ENCODE data around the gene ERP44.

The ERP44 gene

GRCh38 chr9:100106616-100107015 lies 7.8 kb upstream of the ERP44 start:
- H3K27me3 ChIP-seq (ENCODE audit: low read length) = no peaks in the 10 kb centered on the region
- H3K9ac ChIP-seq (ENCODE audit: low read length) = no peak overlapping the region
- peaks cover 5% of the 10 kb centered on the region; the same call in 1 of the 2 replicates for H3K79me2 ChIP-seq (ENCODE audit: insufficient read depth, low read length)
- no peak overlapping the region for H3K4me2 ChIP-seq (ENCODE audit: low read depth, low read length, poor library complexity, severe bottlenecking)
- H3K9me2 ChIP-seq (replicated peaks; ENCODE audit: insufficient read depth, low read length) = no peaks in the 10 kb centered on the region
- no peaks in the 10 kb centered on the region for H3K9me3 ChIP-seq (ENCODE audit: insufficient read depth, low read length)
- no peak overlapping the region for H3K27ac ChIP-seq (ENCODE audit: low read depth, low read length)
- no peak overlapping the region for H3K4me3 ChIP-seq (ENCODE audit: insufficient read depth, low read length, poor library complexity, severe bottlenecking)
- TF ChIP-seq EZH2phosphoT487 (conservative IDR thresholded peaks at IDR 0.05; ENCODE audit: low read length) = no peak
- TF ChIP-seq, protein P1, sequence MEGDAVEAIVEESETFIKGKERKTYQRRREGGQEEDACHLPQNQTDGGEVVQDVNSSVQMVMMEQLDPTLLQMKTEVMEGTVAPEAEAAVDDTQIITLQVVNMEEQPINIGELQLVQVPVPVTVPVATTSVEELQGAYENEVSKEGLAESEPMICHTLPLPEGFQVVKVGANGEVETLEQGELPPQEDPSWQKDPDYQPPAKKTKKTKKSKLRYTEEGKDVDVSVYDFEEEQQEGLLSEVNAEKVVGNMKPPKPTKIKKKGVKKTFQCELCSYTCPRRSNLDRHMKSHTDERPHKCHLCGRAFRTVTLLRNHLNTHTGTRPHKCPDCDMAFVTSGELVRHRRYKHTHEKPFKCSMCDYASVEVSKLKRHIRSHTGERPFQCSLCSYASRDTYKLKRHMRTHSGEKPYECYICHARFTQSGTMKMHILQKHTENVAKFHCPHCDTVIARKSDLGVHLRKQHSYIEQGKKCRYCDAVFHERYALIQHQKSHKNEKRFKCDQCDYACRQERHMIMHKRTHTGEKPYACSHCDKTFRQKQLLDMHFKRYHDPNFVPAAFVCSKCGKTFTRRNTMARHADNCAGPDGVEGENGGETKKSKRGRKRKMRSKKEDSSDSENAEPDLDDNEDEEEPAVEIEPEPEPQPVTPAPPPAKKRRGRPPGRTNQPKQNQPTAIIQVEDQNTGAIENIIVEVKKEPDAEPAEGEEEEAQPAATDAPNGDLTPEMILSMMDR (IDR thresholded peaks at IDR 0.05; ENCODE audit: insufficient read depth, low read length, poor library complexity, severe bottlenecking) = no peak
- no peaks in the 10 kb centered on the region for H4K20me1 ChIP-seq (ENCODE audit: low read depth, low read length)
- H3K36me3 ChIP-seq (ENCODE audit: low read length) = peaks cover 44% of the 10 kb centered on the region; the same call in 1 of the 2 replicates
- H3F3A ChIP-seq (ENCODE audit: insufficient read depth) = no peaks in the 10 kb centered on the region
- no peak overlapping the region for H2AFZ ChIP-seq (ENCODE audit: low read depth, low read length, severe bottlenecking)

GRCh38 chr9:100105861-100106260 lies 7.1 kb upstream of the ERP44 start:
- no peaks in the 10 kb centered on the region for H3K9me2 ChIP-seq (replicated peaks; ENCODE audit: insufficient read depth, low read length)
- H4K20me1 ChIP-seq (ENCODE audit: low read depth, low read length) = no peaks in the 10 kb centered on the region
- H3K79me2 ChIP-seq (ENCODE audit: insufficient read depth, low read length) = peaks cover 12% of the 10 kb centered on the region; the same call in 1 of the 2 replicates
- no peak overlapping the region for H3K27ac ChIP-seq (ENCODE audit: low read depth, low read length)
- no peaks in the 10 kb centered on the region for H3K27me3 ChIP-seq (ENCODE audit: low read length)
- no peaks in the 10 kb centered on the region for H3K9me3 ChIP-seq (ENCODE audit: insufficient read depth, low read length)
- H3K4me3 ChIP-seq (ENCODE audit: insufficient read depth, low read length, poor library complexity, severe bottlenecking) = no peak overlapping the region
- no peak overlapping the region for H3K9ac ChIP-seq (ENCODE audit: low read length)
- no peak overlapping the region for H2AFZ ChIP-seq (ENCODE audit: low read depth, low read length, severe bottlenecking)
- H3K4me2 ChIP-seq (ENCODE audit: low read depth, low read length, poor library complexity, severe bottlenecking) = no peak overlapping the region
- TF ChIP-seq, protein P1 (IDR thresholded peaks at IDR 0.05; ENCODE audit: insufficient read depth, low read length, poor library complexity, severe bottlenecking) = no peak
- no peak for TF ChIP-seq EZH2phosphoT487 (conservative IDR thresholded peaks at IDR 0.05; ENCODE audit: low read length)
- peaks cover 46% of the 10 kb centered on the region; the same call in 1 of the 2 replicates for H3K36me3 ChIP-seq (ENCODE audit: low read length)
- H3F3A ChIP-seq (ENCODE audit: insufficient read depth) = no peaks in the 10 kb centered on the region

DNA sequence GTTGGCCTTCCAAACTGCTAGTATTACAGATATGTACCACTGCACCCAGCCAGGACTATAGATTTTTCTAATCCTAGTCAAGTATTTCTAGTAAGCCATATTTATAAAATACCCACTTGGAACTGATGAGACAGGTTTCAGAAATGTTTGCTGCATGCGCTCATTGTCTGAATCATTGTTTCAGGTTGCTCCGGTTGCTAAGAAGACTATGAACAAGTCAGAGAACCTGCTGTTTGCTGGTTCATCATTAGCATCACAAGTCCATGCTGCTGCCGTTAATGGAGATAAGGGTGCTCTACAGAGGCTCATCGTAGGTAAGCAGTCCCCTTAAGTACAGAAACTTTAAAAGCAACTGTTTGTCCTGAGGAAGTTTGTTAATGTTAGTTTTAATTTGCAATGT lies 5.5 kb upstream of the ERP44 start:
- Histone ChIP-seq H3K27ac (ENCODE audit: low read depth, low read length) (no peak overlapping the region), H3K27me3 (ENCODE audit: low read length) (no peaks in the 10 kb centered on the region), H3K36me3 (ENCODE audit: low read length) (peaks cover 41% of the 10 kb centered on the region; the same call in 1 of the 2 replicates), H3K79me2 (ENCODE audit: insufficient read depth, low read length) (peaks cover 22% of the 10 kb centered on the region), H3K9me3 (ENCODE audit: insufficient read depth, low read length) (no peaks in the 10 kb centered on the region), H3K9me2 (replicated peaks; ENCODE audit: insufficient read depth, low read length) (no peaks in the 10 kb centered on the region), H4K20me1 (ENCODE audit: low read depth, low read length) (no peaks in the 10 kb centered on the region), H3F3A (ENCODE audit: insufficient read depth) (no peaks in the 10 kb centered on the region; the same call in 1 of the 2 replicates), H3K4me3 (ENCODE audit: insufficient read depth, low read length, poor library complexity, severe bottlenecking) (no peak overlapping the region), H3K4me2 (ENCODE audit: low read depth, low read length, poor library complexity, severe bottlenecking) (no peak overlapping the region), H2AFZ (ENCODE audit: low read depth, low read length, severe bottlenecking) (no peak overlapping the region), H3K9ac (ENCODE audit: low read length) (no peak overlapping the region)
- TF ChIP-seq, protein P1 (IDR thresholded peaks at IDR 0.05; ENCODE audit: insufficient read depth, low read length, poor library complexity, severe bottlenecking) = no peak
- TF ChIP-seq EZH2phosphoT487 (conservative IDR thresholded peaks at IDR 0.05; ENCODE audit: low read length) = no peak
